HG02798 (cell line): ENCODE data around the gene CIAO3.
"Not testable (repeated sequence)": the region's sequence is repeated elsewhere in the genome, so short reads cannot be mapped to it uniquely, and the experiment has no call there.

Source experiments
- ATAC-seq: cut with Tn5 transposase; IDR thresholded peaks from one replicate; pipeline ENCODE4 v1.9.1; 2021; ENCODE audit warnings: mild to moderate bottlenecking; ENCODE audit not compliant: unreplicated experiment, poor library complexity

The CIAO3 gene

GRCh38 chr16:761625-762513 lies 21.1 kb upstream of the CIAO3 start:
- no peak for ATAC-seq

DNA sequence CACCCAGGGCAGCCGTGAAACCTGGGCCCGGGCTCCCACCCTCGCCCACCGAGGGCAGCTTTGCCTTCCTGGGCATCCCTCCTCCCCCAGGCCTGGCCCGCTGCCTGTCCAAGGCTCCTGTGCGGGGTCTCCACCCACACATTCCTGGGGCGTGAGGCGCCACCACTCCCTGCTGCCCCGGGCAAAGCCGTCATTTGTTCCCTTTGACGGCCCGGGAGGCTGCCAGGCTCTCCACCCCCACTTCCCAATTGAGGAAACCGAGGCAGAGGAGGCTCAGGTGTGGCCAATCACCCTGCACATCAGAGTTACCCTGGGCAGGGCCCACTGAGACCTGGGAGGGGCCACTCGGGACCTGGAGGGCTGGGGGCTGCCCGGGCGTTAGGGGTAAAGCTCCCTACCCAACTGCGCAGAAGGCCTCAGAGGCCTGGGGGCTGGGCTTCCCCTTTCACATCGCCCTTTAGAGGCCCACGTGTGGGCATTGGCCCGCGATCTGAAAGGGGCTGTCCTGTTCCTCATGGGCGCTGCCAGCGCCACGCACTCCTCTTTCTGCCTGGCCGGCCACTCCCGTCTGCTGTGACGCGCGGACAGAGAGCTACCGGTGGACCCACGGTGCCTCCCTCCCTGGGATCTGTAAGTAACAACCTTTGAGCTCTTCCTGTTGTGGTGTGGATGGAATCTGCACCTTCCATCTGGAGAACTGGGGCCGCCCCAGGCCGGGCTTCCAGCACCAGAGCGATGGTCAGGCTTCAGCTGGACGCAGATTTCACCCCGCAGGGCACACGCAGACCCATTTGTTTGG lies 19.9 kb upstream of the CIAO3 start, which contains the start of gene MSLN:
Gene MSLN (plus strand): TSS at position 190 of the 799 bp plus-strand sequence. CDS start 1,947 bp downstream, outside the sequence.
- ATAC-seq = no peak

DNA sequence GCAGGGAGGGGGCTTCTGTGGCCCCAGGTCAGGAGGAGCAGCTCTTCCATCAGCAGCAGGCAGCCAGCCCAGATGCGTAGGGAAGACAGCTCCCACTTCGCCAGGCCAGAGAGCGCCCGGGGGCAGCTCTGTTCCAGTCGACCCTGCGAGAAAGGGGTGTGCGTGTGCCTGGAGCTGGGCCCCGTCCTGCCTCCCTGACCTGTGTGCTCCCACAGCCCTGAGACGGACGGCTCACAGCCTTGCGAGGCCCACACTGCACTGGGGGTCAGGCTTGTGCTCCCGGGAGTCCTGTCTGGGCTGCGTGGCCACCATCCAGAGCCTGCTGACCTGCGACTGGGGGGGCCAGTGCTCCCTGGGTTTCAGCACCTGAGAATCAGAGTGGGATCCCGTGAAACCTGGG lies 19.3 kb upstream of the CIAO3 start:
- ATAC-seq = no peak

- no peak for ATAC-seq
Observed at GRCh38 chr16:759110-759910, 18.5 kb upstream of the CIAO3 start.

DNA sequence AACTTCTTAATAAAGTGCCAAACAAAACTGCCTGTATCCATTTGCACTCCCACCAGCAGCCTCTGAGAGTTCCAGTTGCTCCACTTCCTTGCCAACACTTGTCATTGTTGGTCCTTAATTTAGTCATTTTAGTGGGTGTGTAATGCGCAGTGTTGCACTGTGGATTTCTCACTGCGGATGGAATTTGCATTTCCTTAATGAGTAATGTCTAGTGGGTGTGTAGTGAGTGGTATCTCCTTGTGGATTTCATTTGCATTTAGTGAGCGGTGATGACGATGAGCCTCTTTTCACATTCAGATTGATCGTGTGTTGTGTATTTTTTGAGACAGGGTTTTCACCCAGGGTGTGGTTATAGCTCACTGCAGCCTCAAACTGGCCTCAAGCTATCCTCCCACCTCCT lies 15.6 kb upstream of the CIAO3 start:
- ATAC-seq = no peak

GRCh38 chr16:754656-755055 lies 13.9 kb upstream of the CIAO3 start:
- no peak for ATAC-seq

- not testable (repeated sequence) for ATAC-seq
Observed at GRCh38 chr16:754121-754607, 13.4 kb upstream of the CIAO3 start.

DNA sequence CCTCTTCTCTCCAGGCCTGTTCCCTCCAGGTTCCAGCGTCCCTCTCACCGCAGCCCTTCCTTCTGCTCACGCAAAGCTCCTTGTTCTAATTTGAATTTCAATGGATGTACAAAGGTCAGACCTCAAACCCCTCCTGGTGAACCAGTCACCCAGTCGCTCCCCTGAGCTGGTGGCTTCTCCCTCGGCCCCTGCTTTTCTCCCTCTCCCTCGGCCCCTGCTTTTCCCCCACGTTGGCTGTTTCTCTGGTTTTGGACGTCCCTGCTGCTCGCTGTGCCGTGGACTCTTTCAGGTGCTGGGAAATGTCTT lies 11.2 kb upstream of the CIAO3 start:
- ATAC-seq = no peak

GRCh38 chr16:751152-752006 lies 10.6 kb upstream of the CIAO3 start:
- ATAC-seq = no peak

- ATAC-seq = no peak
Observed at GRCh38 chr16:750485-750884, 9.7 kb upstream of the CIAO3 start.

- ATAC-seq = no peak
Observed at GRCh38 chr16:749010-749409, 8.2 kb upstream of the CIAO3 start.

DNA sequence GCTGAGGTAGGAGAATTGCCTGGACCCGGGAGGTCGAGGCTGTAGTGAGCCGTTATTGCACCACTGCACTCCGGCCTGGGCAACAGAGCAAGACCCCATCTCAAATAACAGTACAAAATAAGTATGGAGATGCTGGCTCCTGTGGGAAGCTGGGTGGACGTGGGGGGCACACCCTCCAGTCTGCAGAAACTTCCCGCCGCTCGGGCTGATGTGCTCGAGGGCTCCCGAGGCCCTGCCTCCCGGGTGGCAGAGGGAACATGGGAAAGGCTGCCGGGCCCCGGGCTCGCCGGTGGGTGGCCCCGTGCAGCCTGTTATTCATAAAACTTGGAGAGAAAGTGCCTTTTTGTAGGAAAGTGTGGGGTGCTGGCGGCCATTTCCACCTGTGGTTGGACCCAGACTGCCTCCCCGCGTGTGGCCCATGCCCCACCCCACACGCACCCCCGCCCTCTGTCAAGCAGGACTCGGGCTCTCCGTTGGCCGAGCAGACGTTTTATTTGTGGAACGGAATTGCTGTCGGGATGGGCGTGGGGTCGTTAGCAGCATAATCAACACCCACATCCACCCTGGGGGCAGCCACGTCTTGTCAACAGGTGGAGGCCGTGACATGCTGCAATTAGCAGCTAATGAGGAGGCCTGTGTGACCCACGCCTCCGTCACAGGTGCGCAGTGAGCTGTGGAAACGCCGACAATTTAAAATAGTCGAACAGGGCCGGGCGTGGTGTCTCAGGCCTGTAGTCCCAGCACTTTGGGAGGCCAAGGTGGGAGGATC lies 7.4 kb upstream of the CIAO3 start:
- no peak for ATAC-seq

DNA sequence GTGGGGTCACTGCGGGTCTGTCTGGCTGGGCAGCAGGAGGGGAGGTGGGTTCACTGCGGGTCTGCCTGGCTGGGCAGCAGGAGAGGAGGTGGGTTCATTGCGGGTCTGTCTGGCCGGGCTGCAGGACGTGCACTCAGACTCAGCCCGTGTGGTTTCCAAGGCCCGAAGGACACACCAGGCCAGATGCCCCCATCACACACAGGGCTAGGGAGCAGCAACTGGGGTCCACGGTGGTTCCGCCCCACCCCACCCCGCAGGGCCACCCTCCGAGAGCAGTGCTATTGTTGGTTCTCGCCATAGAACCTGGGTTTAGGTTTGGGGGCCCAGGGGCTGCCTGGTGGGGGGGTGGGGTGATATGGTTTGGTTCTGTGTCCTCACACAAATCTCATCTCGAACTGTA lies 5.8 kb upstream of the CIAO3 start:
- ATAC-seq = no peak

DNA sequence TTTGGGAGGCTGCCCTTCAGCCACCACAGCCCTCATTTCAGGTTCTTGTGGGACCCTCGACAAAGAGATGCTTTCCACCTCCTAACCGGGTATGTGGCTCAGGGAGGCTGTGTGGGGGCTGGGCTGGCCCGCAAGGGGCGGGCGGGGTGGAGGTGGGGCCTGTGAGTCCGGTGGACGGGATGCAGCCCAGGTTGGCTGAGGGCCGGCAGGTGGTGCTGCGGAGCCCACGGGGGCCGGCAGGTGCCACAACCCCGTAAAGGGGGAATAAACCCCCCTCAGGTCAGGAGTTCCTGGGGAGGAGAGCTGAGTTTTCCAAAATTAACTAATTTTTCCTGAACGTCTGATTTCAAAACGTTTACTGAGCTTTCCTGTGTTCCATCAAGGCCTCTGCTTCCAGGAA lies 4.9 kb upstream of the CIAO3 start:
- no peak for ATAC-seq

- no peak for ATAC-seq
Observed at GRCh38 chr16:743794-744500, 3.1 kb upstream of the CIAO3 start.

DNA sequence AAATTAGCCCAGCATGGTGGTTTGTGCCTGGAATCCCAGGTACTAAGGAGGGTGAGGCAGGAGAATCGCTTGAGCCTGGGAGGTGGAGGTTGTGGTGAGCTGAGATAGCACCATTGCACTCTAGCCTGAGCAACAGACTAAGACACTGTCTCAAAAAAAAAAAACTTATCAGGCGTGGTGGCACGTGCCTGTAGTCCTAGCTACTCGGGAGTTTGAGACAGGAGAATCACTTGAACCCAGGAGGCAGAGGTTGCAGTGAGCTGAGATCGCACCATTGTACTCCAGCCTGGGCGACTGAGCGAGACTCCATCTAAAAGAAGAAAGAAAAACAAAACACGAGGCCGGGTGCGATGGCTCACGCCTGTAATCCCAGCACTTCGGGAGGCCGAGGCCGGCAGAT lies 2.1 kb upstream of the CIAO3 start:
- ATAC-seq = not testable (repeated sequence)

- ATAC-seq = no peak
Observed at GRCh38 chr16:741986-742629, 1.3 kb upstream of the CIAO3 start.

DNA sequence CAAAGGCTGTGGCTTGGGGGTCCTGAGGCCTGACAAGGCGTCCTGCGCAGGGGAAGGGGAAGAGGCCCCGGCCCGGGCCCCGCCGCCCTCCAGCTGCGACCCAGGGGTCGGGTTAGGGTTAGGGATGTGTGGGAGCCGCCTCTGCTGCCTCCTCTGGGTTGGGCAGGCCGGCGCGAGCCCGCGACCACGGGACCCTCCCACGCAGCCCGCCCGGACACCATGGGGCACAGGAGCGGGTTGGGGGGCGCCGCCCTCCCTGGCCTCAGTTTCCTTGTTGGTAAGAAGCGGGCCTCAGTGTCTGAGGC lies 386 bp downstream of the CIAO3 start:
- peak; percentile 6 for ATAC-seq
